ENCODE data around the gene SUFU.
"Not testable (repeated sequence)": the region's sequence is repeated elsewhere in the genome, so short reads cannot be mapped to it uniquely, and the experiment has no call there.

The SUFU gene

DNA sequence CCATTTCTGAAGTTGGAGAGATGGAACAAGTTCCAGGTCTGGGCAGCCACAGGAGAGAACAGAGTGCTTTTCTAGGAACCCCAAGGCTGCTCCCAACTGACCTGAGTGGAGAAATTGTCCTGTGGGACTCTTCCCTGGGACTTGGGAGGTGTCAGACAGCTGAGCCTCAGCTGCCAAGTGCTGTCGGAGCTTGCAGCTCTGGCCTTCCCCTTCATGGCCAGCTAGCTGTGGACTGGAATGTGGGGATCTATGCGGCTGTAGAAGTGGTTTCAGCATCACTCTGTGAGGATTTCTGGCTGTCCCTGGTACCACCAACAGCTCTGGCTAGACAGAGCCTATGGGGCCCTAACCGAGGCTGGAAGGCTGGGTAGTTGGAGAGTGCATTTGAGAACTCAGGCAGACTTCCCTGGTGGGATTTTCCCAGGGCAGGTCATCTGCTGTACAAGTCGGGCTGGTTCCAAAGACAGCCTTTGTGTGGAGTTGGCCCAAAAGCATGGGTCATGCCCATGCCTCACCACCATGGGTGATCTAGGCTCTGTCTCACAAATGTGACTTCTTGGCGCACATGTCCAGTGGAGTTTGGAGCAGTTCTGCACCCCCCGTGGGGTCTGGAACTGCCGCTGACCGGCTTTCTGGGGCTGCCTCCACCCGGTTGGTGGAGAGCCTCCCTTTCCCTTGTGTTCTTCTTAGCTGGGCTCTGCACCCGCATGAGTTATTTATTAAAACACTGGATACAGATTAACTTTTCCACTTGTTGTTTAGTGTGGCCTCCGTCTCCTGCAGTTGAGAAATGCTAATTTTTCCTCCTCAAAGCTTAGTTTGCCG is 10.9 kb downstream of the SUFU start:
- DNase-seq = no peak

DNA sequence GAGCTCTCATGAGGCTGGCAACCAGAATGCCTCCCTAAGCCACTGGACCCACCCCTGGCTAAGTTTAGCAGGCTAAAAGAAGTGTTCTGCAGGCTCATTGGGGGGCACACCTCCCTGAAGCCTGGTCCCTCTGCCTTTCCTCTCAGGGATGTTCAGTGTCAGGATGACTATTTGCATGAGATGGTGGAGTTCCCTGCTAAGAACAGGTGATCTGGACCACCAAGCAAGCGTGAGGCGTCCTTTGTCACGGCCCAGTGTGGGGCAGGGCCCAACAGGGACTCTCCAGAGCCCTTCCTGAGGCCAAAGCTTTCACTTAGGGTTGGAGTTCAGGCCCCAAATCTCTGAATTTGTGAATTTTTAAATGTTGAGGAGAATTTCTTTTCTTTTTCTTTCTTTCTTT is 12.0 kb downstream of the SUFU start:
- no peak for DNase-seq

DNA sequence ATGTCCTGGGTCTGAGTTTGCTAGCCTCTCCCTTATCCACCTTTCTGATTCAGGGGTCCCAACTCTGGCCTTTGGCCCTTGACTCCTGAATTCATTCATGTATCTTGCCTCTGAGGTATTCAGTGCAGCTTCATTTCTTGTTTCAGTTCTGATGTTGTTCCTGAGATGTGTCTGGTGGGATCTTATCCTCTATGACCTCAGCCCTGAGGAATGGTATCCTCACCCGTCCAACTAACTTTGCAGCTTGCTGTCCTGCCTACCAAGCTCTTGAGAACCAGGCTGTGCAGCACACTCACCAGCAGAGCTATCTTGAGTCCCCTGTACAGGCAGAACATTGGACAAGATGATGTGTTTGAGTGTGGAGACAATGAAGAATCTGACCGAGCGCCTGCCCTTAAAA is 13.8 kb downstream of the SUFU start:
- DNase-seq = no peak

DNA sequence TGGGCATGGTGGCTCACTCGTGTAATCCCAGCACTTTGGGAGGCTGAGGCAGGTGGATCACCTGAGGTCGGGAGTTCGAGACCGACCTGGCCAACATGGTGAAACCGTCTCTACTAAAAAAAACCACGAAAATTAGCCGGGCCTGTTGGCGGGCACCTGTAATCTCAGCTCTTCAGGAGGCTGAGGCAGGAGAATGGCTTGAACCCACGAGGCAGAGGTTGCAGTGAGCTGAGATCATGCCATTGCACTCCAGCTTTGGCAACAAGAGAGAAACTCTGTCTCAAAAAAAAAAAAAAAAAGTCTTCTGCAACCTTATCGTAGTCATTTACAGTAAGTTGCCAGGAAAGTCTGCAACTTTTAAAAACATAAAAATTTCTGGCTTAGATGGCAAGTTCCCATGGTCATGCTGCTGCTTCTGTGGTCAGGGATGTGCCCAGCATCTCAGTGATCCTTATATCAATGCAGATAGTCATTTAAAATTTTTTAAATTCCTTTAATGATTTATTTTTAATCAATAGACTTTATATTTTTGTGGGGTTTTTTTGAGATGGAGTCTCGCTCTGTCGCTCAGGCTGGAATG is 15.6 kb downstream of the SUFU start:
- no peak for DNase-seq

DNA sequence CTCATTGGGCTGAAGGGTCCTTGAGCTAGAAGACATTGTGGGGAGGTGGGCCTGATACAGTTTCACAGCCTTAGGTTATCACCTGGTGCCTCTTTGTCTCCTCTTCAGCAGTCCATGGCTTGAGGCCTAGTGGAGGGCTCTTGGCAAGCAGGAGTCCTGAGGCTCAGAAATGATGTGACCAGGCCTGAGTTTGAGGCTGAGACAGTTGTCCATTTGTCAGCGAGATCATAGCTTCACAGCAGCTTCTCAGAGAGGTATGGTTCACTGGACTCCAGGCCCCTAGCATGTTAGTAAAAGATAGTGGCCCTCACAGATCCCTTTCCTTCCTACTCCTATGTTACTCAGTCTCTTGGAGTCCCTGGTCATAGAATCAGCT is 19.1 kb downstream of the SUFU start:
- DNase-seq = no peak

DNA sequence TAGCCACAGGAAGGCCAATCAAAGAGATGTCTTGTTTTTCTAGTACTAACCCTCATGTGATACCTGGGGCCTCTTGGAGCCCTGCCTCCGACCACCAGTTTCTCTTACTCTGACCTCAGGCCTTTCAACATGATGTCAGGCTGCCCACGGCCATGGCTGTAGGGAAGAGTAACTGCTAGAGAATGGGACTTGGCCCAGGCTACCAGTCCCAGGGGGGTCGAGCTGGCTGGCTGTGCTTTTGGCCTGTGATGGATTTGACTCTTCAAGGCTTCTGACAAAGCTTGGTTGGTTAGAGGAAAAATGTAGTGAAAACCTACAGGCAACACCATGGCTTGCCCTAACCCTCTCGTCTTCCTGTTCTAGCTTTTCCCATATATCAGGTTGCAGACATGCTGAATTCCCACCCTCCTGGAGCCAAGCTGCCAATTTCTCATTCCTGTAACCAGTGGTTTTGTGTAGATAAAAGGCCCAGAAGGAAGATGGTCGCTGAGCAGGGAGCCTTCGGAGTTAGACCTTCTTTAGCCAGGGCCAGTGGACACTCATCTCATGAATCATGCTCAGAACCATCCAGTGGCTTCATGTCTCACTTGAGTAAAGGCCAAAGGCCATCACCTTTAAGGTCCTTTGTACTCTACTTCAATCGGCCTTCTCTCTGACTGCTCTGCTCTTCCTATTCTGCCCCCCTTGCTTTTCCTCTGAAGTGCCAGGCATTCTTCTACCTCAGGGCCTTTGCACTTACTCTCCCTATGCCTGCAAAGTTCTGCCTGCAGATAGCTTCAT is 19.7 kb downstream of the SUFU start:
- DNase-seq = no peak

DNA sequence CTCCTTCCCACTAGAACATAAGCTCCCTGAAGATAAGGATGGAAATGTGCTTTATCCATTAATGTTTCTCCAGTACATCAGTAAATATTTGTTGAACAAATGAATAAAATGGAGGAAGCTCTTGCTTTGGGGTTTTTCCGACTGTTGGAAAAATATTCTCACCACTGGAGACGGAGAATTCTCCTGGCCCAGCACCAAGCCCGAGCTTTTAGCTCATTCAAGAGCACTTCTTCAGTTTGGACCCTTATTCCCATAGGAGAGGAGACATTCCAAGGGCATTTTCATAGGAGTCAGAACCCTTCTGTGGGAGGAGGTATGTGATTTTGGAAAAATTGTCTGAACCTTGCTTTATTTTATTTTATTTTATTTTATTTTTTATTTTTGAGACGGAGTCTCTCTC is 21.0 kb downstream of the SUFU start:
- DNase-seq = no peak

DNA sequence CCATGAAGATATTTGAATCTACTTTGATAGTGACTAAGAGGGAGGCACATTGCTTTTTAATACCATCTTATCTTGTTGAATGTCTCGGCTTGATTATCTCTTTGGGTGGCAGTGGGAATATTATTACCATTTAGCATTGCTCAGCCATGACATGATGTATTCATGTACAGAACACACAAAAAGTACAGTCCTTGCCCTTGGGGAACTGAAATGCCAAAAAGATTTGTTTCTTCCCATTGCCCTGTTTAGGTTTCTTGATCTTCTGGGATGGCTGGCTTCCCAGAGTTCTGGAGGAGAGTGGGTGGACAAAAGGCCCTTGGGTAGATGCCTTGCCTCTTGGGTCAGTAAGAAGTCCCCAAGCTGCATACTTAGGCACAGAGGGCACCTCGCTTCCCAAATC is 23.8 kb downstream of the SUFU start:
- DNase-seq = no peak

DNA sequence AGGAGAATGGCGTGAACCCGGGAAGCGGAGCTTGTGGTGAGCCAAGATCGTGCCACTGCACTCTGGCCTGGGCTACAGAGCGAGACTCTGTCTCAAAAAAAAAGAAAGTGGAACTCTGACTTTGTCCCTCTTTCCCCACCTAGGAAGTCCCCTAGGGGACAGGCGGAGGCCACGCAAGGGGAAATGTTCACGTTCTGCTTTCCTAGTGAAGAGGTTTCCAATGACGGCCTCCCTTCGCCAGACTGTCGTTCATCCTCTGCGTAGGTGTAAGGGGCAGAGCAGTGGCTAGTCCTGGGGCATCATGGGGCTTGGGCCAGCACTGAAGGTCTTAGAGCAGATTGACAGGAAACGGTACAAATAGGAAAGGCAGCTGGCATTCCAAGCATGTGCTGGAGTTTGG is 30.6 kb downstream of the SUFU start:
- DNase-seq = no peak

DNA sequence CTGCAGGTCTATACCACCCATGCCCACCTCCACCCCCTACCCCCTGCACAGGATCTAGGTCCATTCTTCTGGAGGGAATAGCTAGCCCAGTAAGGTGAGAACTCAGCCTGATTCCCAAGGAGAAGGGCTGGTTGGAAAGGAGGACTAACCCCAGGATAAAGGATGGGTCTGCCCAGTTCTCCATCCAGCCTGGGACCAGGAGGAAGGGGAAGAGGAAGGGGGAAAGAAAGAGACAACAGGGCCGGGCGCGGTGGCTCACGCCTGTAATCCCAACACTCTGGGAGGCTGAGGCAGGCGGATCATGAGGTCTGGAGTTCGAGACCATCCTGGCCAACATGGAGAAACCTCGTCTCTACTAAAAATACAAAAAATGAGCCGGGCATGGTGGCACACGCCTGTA is 31.2 kb downstream of the SUFU start:
- not testable (repeated sequence) for DNase-seq

DNA sequence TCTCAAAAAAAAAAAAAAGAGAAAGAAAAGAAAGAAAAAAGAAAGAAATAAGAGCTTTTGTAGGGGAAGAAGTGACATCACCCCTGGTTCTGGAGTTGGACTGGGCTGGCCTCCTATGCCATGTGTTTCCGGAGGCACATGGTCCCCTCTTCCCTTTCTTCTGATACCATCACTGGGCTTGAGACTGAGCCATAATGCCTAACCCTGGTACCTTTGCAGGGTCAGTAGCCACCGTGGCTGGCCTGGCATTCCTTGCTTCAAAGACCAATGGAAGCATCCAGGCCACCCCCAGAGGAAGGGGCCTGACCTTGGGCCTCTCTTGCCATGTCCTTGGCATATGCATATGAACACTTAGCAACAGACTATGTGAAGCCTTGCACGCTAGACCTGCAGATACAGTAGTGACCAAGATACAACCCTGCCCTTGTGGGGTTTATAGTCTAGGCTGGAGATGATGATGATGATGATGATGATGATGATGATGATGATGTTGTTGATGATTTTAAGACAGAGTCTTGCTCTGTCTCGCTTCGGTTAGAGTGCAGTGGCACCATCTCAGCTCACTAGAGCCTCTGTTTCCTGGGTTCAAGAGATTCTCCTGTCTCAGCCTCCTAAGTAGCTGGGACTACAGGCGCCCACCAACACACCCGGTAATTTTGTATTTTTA is 31.8 kb downstream of the SUFU start:
- no peak for DNase-seq

DNA sequence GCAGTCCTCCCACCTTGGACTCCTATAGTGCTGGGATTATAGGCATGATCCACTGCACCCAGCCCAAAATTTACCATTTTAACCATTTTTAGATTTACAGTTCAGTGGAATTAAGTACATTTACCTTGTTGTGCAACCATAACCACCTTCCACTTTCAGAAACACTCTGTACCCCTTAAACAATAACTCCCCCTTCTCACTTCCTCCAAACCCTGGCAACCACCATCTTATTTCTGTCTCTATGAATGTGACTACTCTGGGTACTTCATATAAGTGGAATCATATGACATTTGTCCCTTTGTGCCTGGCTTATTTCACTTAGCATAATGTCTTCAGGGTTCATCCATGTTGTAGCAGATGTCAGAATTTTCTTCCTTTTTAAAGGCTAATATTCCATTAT is 33.6 kb downstream of the SUFU start:
- DNase-seq = no peak

DNA sequence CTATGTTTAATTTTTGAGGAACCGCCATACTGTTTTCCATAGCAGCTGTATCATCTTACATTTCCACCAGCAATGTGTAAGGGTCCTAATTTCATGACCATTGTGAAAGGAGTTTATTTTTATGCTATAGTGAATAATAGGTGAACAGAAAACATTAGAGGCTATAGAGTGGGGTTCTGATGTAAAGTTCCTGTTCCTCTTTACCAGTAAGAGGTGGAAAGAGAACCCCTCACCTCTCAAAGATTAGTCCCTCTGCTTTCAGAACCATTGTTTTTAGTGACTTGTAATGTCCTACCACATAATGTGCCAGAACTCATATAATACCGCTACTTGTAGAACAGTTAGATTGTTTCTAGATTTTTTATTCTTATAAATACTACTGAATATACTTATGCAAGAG is 34.2 kb downstream of the SUFU start:
- no peak for DNase-seq

DNA sequence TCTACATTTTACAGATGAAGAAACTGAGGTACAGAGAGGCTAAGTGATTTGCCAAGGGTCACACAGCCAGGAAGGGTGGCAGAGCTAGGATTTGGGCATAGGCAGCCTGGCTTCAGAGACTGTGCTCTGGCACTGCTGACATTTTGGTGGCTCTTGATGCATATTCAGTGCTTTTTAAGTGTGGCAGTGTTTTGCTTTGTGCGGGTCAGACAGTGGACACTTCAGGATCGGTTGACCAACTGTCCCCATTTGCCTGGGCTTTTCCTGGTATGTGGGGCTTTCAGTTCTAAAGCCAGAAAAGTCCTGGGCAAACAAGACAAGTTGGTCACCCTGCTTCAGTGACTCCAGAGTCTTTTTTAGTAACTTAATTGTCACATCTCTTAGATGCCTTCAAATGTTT is 35.0 kb downstream of the SUFU start:
- no peak for DNase-seq

DNA sequence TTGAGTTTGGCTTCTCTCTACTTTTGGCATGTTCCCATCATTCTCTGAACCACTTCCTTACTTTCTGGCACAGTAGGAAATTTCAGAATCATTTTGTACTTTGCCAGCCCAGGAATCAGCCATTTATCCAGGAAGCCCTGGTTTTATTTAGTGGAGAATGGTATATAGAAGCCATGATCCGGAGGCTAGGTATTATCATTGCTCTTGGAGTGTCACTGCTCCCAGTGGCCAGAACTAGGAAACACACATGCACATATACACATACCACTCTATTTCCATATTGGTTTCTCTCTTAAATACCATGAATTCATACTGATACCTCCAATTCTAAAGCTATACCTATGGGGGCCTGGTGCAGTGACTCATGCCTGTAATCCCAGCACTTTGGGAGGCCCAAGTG is 36.3 kb downstream of the SUFU start:
- no peak for DNase-seq

DNA sequence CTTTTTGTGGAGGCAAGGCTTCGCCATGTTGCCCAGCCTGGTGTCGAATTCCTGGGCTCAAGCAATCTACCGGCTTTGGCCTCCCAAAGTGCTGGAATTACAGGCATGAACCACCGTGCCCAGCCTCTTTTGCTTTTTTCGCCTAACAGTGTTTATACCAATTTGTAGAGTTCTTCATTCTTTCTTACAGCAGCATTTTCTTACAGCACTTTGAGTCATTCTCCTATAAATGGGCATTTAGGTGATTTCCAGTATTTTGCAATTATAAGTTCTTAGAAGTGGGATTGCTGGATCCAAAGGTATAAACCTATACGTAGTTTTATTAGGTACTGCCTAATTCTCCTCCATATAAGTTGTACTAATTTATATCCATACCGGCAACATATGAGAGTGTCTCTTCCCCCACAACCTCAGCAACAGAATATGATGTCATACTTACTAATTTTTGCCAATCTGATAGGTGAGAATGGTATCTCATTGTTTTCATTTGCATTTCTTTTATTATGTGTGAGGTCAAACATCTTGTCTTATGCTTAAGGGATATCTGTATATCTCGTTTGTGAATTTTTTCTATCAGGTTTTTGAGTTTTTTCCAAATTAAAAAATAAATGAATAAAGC is 39.1 kb downstream of the SUFU start:
- no peak for DNase-seq

DNA sequence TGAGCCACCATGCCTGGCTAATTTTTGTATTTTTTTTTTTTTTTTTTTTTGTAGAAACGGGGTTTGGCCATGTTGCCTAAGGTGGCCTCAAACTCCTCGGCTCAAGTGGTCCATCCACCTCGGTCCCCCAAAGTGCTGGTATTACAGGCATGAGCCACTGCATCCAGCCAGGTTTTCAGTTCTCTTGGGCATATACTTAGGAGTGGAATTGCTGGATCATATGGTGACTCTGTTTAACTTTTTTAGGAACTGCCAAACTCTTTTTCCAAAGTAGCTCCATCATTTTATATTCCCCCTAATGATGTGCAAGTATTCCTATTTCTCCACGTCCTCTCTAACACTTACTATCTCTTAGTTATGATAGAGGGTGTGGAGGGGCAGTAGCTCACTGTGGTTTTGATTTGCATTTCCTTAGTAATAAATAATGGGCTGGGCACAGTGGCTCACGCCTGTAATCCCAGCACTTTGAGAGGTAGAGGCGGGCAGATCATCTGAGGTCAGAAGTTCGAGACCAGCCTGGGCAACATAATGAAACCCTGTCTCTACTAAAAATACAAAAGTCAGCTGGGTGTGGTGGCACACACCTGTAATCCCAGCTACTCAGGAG is 41.6 kb downstream of the SUFU start:
- DNase-seq = no peak

DNA sequence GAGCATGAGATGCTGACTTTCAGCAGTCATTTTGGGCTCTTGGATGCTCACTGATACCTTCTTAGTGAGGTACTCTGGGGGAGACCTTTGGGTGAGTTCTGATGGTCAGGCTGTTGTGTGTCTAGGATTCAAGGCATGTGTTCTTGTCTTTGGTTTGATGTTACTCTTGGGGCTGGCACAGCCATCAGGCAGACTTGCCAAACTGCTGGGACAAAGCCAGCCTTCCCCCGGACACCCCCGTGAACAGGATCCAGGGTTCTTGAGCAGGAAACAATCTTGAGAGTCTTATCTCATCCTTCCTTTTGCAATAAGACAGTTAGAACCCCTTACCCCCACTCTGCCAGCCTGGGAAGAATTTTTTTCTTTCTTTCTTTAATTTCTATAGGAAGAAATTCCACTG is 42.2 kb downstream of the SUFU start:
- DNase-seq = no peak

DNA sequence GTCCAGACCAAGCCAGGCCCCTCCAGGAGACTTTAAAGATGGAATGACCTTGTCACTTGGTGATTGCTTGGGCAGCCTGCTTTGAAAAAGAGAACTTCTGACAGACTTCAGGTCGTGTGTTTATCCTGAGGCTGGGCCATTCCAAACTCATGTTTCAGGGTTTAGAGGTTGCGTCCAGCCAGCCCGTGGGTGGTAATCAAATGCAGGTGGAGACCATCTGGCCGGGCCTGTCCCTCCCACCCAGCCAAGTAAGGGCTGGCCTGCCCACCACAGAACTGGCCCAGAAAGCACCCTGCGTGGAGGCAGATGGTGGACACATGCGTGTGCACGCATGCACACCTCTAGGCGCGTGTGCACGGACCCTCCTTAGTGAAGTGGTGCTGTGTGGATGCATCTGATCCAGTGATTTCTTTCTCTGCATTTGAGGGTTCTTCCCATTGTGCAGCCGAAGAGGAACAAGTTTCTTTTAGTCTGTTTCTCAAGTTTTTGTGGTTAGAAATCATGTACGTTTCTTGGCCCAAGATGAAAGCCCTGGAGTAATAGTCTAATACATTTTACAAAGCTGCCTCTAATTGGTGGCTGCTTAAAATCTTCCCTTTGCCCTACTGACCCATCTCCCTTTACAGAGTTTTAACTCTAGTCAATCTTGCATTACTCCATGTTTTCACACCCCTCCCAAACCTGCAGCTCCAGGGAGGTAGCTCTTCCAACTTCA is 43.0 kb downstream of the SUFU start:
- no peak for DNase-seq

DNA sequence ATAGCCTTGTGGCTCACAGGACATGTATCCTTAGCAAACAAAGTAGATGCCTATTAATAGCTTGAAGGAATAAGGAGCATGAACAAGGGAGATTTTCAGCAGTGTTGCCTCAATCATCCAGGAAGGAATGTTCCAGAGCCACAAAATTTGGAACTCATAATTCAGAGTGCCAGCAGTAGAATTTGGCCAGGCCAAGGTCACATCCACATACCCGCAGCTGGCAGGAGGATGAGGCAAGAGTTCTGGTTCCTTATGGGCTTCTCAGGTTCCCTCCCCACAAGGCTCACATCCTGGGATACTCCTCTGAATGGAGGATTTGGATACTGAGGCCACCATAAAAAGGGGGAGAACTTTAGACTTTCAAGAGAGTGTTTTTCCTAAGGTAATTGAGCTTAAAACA is 45.8 kb downstream of the SUFU start:
- no peak for DNase-seq

DNA sequence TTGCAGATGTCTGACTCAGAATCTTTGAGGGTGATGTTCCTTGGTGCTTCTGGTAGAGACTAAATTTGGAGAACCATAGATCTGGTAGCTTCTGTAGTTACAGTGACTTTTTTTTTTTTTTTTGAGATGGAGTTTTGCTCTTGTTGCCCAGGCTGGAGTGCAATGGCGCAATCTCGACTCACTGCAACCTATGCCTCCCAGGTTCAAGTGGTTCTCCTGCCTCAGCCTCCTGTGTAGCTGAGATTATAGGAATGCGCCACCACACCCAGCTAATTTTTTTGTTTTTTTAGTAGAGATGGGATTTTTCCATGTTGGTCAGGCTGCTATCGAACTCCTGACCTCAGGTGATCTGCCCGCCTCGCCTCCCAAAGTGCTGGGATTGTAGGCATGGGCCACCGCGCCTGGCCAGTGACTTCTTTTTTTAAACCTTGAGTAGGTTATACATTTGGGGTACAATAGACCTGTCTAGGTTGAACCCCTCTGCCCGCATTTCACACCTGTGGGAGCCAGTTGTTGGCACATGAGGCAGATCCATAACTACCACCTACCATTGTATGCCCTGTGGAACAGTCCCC is 47.0 kb downstream of the SUFU start:
- no peak for DNase-seq

DNA sequence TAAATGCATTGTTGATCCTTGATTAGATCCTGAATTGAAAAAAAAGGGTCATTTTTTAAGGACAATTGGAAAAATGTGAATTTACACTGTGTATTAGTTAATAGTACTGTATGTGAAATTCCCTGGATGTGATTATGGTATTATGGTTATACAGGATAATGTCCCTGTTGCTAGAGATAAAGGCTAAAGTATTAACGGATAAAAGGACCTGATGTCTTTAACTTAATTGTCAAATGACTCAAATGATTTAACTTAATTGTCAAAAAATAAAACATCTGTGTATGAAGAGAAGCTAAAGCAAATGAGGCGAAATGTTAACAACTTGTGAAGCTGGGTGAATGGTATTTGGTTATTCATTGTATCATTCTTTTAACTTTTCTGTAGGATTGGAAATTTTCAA is 48.8 kb downstream of the SUFU start:
- no peak for DNase-seq

Measured in midbrain (tissue), 1 donor.